Thoracic aorta (tissue), 2 donors: Measurements from ENCODE around the gene ARMH1. TPM values are rescaled to one million over a fixed set of nuclear protein-coding genes. Genes with fewer than 3 reads are reported as not detected.

Experiments used
- ATAC-seq: fragments of 150-250 bp; one replicate; pipeline ENCODE4 v1.8.0; 2017; ENCODE audit warnings: low read depth; ENCODE audit not compliant: insufficient number of reproducible peaks, low FRiP score
- DNase-seq: peaks from one replicate; pipeline ENCODE4 v3.0.0-alpha.2; 2020; ENCODE audit warnings: low spot score
- H3K27ac ChIP-seq, 2 donors: fragments of 200-600 bp; sonication (generic); 1 replicate in 1 of 2; 2 replicates in 1 of 2; pipeline ENCODE4 v1.5.1; 2016; ENCODE audit warnings: mild to moderate bottlenecking in 2 of 2, moderate library complexity in 2 of 2
- H3K27me3 ChIP-seq: fragments of 200-600 bp; sonication (generic); replicated peaks from 2 replicates; pipeline ENCODE4 v1.6.0; 2016; ENCODE audit warnings: mild to moderate bottlenecking; ENCODE audit not compliant: insufficient read depth
- H3K36me3 ChIP-seq: fragments of 200-600 bp; sonication (generic); one replicate; pipeline ENCODE4 v1.5.1; 2016
- H3K4me1 ChIP-seq, 2 donors: fragments of 200-600 bp; sonication (generic); 1 replicate in 1 of 2; 2 replicates in 1 of 2; pipeline versions ENCODE4 v1.5.1 to v1.6.0; 2016; ENCODE audit warnings: low read depth in 2 of 2, mild to moderate bottlenecking in 1 of 2; ENCODE audit not compliant: control insufficient read depth in 1 of 2
- H3K4me3 ChIP-seq: fragments of 200-600 bp; sonication (generic); 2 replicates; pipeline ENCODE4 v1.5.1; 2016; ENCODE audit warnings: mild to moderate bottlenecking
- H3K9me3 ChIP-seq: fragments of 200-600 bp; sonication (generic); 2 replicates; pipeline ENCODE4 v1.5.1; 2016
- total RNA-seq, 2 donors: library from RNA; depleted of rRNA; stranded (reverse); fragments of >200 nt; gene quantifications; one replicate each; pipeline versions ENCODE4 v1.1.0 to v1.2.3, GENCODE V29; 2016
- TF ChIP-seq, protein P1 (sequence below): fragments of 200-600 bp; sonication (generic); IDR thresholded peaks from one replicate; pipeline ENCODE4 v1.5.1; 2019; ENCODE audit warnings: antibody characterized with exemption

The ARMH1 gene
- total RNA-seq, 2 donors from 2014 or later, result 0.81 to 5.8 TPM

DNA sequence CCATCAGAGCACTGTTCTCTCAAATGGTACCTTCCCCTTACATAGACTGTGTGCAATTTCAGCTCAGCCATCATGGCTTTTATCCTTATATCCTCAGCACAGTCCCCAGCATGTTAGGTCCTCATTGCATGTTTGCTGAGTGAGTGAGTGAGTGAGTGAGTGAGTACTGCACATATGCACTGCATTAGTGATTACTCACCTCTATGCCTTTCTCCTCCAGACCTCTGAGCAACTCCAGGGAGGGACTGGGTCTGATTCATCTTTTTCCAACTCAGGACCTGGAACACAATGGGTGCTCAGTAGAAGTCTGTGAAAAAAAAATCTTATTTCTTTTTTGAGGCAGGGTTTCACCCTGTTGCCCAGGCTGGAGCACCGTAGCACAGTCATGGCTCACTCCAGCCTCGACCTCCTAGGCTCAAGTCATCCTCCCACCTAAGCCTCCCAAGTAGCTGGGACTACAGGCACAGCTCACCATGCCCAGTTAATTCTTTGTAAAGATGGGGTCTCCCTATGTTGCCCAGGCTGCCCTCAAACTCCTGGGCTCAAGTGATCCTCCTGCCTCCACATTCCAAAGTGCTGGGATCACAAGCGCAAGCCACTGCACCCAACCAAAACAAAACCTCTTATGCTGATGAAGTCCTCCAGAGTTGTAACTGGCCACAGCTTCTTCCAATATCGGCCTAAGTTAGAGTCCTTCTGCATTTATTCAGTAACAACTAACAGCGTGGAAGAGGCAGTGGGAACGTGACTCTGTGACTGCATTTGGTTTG is 32.8 kb downstream of the ARMH1 start:
- peak overlapping the region in 1 of 2 donors; percentile 19 for H3K27ac ChIP-seq
- H3K27me3 ChIP-seq, result no peaks in the 10 kb centered on the region
- TF ChIP-seq, protein P1, sequence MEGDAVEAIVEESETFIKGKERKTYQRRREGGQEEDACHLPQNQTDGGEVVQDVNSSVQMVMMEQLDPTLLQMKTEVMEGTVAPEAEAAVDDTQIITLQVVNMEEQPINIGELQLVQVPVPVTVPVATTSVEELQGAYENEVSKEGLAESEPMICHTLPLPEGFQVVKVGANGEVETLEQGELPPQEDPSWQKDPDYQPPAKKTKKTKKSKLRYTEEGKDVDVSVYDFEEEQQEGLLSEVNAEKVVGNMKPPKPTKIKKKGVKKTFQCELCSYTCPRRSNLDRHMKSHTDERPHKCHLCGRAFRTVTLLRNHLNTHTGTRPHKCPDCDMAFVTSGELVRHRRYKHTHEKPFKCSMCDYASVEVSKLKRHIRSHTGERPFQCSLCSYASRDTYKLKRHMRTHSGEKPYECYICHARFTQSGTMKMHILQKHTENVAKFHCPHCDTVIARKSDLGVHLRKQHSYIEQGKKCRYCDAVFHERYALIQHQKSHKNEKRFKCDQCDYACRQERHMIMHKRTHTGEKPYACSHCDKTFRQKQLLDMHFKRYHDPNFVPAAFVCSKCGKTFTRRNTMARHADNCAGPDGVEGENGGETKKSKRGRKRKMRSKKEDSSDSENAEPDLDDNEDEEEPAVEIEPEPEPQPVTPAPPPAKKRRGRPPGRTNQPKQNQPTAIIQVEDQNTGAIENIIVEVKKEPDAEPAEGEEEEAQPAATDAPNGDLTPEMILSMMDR, result no peak
- peaks cover 0 to 12% of the 10 kb centered on the region in 2 donors for H3K4me1 ChIP-seq
- no peak overlapping the region for H3K4me3 ChIP-seq
- DNase-seq (no peak), ATAC-seq (no peak)
- H3K36me3 ChIP-seq, result no peaks in the 10 kb centered on the region
- H3K9me3 ChIP-seq, result no peaks in the 10 kb centered on the region

DNA sequence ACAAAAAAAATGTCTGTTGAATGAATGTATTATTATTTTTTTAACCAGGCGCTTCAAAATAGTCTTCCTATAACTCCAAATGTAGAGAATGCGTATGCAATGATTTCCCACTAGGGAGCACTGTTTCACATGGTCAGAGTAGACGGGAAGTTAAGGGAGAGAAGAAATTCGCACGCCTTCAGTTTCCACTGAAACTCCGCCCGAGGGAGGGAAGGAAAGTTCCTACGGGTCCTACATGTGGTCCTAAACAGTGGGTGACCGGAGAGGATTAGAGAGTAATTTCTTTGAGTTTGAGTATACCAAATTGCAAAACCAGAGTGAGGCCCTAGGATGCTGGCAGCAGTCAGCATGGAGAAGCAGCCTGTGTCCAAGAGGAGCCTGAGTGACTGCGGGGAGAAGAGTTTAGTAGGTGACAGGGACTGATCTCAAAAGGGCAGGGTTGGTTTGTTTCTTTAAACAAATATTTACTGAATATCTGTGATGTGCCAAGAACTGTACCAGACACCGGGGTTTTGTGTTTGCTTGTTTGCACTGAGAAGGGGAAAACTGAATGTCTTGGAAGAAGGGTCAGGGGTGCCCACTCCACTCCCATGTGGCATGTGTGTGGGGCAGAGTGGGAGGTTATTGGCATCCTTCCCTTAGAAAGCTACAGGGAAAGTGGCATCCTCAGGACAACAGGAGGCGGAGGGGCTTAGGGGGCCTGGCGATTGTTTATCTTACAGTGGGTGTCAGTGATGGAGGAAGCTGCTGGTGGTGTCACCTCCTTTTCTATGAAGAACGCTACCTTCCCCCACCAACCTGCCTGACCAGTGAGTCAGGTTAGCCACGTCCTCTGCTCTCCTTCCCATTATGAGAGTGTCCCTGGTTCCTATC is 33.7 kb downstream of the ARMH1 start:
- ATAC-seq (peak; percentile 68), DNase-seq (no peak)
- H3K9me3 ChIP-seq, result no peaks in the 10 kb centered on the region
- H3K36me3 ChIP-seq, result no peaks in the 10 kb centered on the region
- H3K27me3 ChIP-seq, result no peaks in the 10 kb centered on the region
- peak overlapping the region in 1 of 2 donors; percentile 19 for H3K27ac ChIP-seq
- TF ChIP-seq, protein P1, result peak; percentile 50
- H3K4me1 ChIP-seq, result peaks cover 0 to 12% of the 10 kb centered on the region in 2 donors
- H3K4me3 ChIP-seq, result peak overlapping the region; percentile 46

DNA sequence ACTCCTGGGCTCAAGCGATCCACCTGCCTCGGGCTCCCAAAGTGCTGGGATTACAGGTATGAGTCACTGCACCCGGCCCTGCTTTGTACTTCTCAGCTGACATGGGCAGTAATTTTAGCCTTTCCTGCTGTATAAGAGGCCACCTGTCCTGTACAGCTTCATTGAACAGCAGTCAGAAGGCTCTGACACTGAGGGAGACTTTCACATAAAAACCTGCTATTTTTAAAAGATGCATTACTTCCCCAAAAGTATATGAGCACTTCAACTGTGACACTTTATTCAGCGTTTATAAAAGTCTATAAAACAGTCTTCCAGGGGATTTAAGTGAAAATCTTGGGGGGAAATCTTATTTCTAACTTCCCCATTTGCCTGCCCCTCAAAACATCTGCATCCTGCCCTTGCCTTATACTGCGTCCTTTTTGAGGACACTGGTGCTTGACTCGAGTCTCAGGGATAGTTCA is 38.8 kb downstream of the ARMH1 start:
- TF ChIP-seq, protein P1, result no peak

DNA sequence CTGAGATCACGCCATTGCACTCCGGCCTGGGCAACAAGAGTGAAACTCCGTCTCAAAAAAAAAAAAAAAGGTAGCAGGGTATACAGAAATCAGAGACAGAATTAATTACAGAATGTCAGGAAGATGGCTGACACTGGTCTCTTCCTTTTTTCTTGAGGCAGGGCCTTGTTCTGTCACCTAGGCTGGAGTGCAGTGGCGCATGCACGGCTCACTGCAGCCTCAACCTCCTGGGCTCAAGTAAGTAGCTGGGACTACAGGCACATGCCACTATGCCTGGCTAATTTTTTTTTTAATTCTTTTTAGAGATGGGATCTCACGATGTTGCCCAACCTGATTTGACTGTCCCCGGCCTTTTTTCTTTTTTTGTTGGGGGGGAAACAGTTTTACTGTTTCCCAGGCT is 40.0 kb downstream of the ARMH1 start:
- TF ChIP-seq, protein P1, result no peak
- Histone ChIP-seq H3K4me3 (no peak overlapping the region), H3K4me1 (no peaks in the 10 kb centered on the region), H3K27ac (no peak overlapping the region), H3K27me3 (no peaks in the 10 kb centered on the region), H3K9me3 (no peaks in the 10 kb centered on the region), H3K36me3 (no peaks in the 10 kb centered on the region)
- DNase-seq (no peak), ATAC-seq (no peak)

More for the DNA sequence above, 38.8 kb downstream of the ARMH1 start:
- H3K9me3 ChIP-seq, result no peaks in the 10 kb centered on the region
- no peaks in the 10 kb centered on the region for H3K36me3 ChIP-seq
- H3K27me3 ChIP-seq, result no peaks in the 10 kb centered on the region
- H3K4me1 ChIP-seq, result peaks cover 0 to under 1% of the 10 kb centered on the region in 2 donors
- DNase-seq, result no peak
- ATAC-seq, result no peak
- no peak overlapping the region for H3K27ac ChIP-seq
- H3K4me3 ChIP-seq, result no peak overlapping the region
